Suprapubic skin (tissue), 4 donors: ENCODE data around the gene AMPD3.

ENCODE experiments used
- CTCF ChIP-seq, 2 donors: fragments of 200-600 bp in 1 of 2; fragments of 450-650 bp in 1 of 2; sonication (generic) in 1 of 2; IDR thresholded peaks; one replicate each; pipeline ENCODE4 v1.5.1; 2016 to 2019; ENCODE audit warnings: antibody characterized with exemption in 2 of 2, mild to moderate bottlenecking in 1 of 2, moderate library complexity in 1 of 2
- EP300 ChIP-seq: sonication (generic); formaldehyde crosslinking; IDR thresholded peaks from one replicate; pipeline ENCODE4 v1.6.1; 2017; ENCODE audit warnings: antibody characterized with exemption
- POLR2A ChIP-seq, 2 donors: fragments of 450-650 bp; IDR thresholded peaks; one replicate each; pipeline ENCODE4 v1.6.1; 2017; ENCODE audit warnings: antibody characterized with exemption in 2 of 2, mild to moderate bottlenecking in 2 of 2, moderate library complexity in 2 of 2
- POLR2AphosphoS5 ChIP-seq, 3 donors: sonication (generic); formaldehyde crosslinking; IDR thresholded peaks; one replicate each; pipeline ENCODE4 v1.6.1; 2017; ENCODE audit warnings: antibody characterized with exemption in 3 of 3

- TF ChIP-seq CTCF (IDR thresholded peaks at IDR 0.05), result no peak
- no peak for TF ChIP-seq POLR2A (IDR thresholded peaks at IDR 0.05)
- TF ChIP-seq EP300, result no peak
- TF ChIP-seq POLR2AphosphoS5 (IDR thresholded peaks at IDR 0.05), result no peak
These were observed 26.7 kb downstream of the AMPD3 start for GRCh38 chr11:10481560-10482349.
